ENCODE results near the gene GTPBP3.
"Not testable (repeated sequence)": the region's sequence is repeated elsewhere in the genome, so short reads cannot be mapped to it uniquely, and the experiment has no call there.

GTPBP3 gene

GRCh38 chr19:17336872-17337674 is at the start of gene GTPBP3:
Gene GTPBP3 (plus strand): TSS chr19:17337553. CDS start chr19:17337612, 59 bp downstream.
- DNase-seq, result peak; percentile 98

- DNase-seq, result no peak
Observed at GRCh38 chr19:17289489-17289888, 47.9 kb upstream of the GTPBP3 start.

- no peak for DNase-seq
Observed at GRCh38 chr19:17292301-17293074, 44.9 kb upstream of the GTPBP3 start.

GRCh38 chr19:17293605-17294004 is 43.7 kb upstream of the GTPBP3 start:
- no peak for DNase-seq

- DNase-seq, result no peak
Observed at GRCh38 chr19:17294051-17294891, 43.1 kb upstream of the GTPBP3 start.

GRCh38 chr19:17295551-17295950 is 41.8 kb upstream of the GTPBP3 start:
- not testable (repeated sequence) for DNase-seq

GRCh38 chr19:17296273-17296672 is 41.1 kb upstream of the GTPBP3 start:
- no peak for DNase-seq

- DNase-seq, result no peak
Observed at GRCh38 chr19:17296976-17297375, 40.4 kb upstream of the GTPBP3 start.

GRCh38 chr19:17300992-17301619 is 36.2 kb upstream of the GTPBP3 start:
- DNase-seq, result no peak

GRCh38 chr19:17302391-17303166 is 34.8 kb upstream of the GTPBP3 start:
- DNase-seq, result no peak

GRCh38 chr19:17303167-17303939 is 34.0 kb upstream of the GTPBP3 start, which contains the start of gene ABHD8:
Gene ABHD8 (minus strand): TSS chr19:17303425. CDS start chr19:17301616, 1,809 bp downstream.
- peak; percentile 95 for DNase-seq

- DNase-seq, result no peak
Observed at GRCh38 chr19:17303940-17304267, 33.4 kb upstream of the GTPBP3 start.

GRCh38 chr19:17304386-17305215 is 32.8 kb upstream of the GTPBP3 start:
- DNase-seq, result no peak

GRCh38 chr19:17305216-17305516 is 32.2 kb upstream of the GTPBP3 start:
- no peak for DNase-seq

- DNase-seq, result peak; percentile 98
Observed at GRCh38 chr19:17305517-17306284, 31.7 kb upstream of the GTPBP3 start, which contains the start of gene MRPL34. Gene MRPL34 (plus strand): TSS chr19:17305872. CDS start chr19:17305893, 21 bp downstream.

- DNase-seq, result no peak
Observed at GRCh38 chr19:17306285-17306714, 31.1 kb upstream of the GTPBP3 start.

GRCh38 chr19:17307876-17308377 is 29.4 kb upstream of the GTPBP3 start:
- DNase-seq, result no peak

- DNase-seq, result peak; percentile 99
Observed at GRCh38 chr19:17309198-17309964, 28.0 kb upstream of the GTPBP3 start, which contains the start of gene DDA1. Gene DDA1 (plus strand): TSS chr19:17309563. CDS start chr19:17309655, 92 bp downstream.

All from NCI-H1092 (cell line).